Loucy (cell line): ENCODE data around the gene LHFPL2.

Source experiments
- H2AFZ ChIP-seq: fragments of 200-600 bp; sonication (generic); 2 replicates; pipeline ENCODE4 v1.6.0; 2016; ENCODE audit warnings: antibody characterized with exemption, mild to moderate bottlenecking, low read length, moderate library complexity
- H3F3A ChIP-seq: fragments of 200-600 bp; 2 replicates; pipeline ENCODE4 v1.6.0; 2016; ENCODE audit warnings: antibody characterized with exemption, low read depth, mild to moderate bottlenecking
- H3K27me3 ChIP-seq: fragments of 200-600 bp; sonication (generic); 2 replicates; pipeline ENCODE4 v1.6.1; 2014; ENCODE audit warnings: low read length, mild to moderate bottlenecking; ENCODE audit not compliant: insufficient read depth, poor library complexity, severe bottlenecking
- H3K36me3 ChIP-seq: fragments of 200-600 bp; sonication (generic); 2 replicates; pipeline ENCODE4 v1.6.1; 2016; ENCODE audit warnings: low read length; ENCODE audit not compliant: insufficient read depth
- H3K4me1 ChIP-seq: fragments of 200-600 bp; sonication (generic); 2 replicates; pipeline ENCODE4 v1.5.1; 2014; ENCODE audit warnings: low read length, mild to moderate bottlenecking; ENCODE audit not compliant: insufficient read depth, poor library complexity, severe bottlenecking
- H3K4me2 ChIP-seq: fragments of 200-600 bp; sonication (generic); 2 replicates; pipeline ENCODE4 v1.6.0; 2014; ENCODE audit warnings: antibody characterized with exemption, low read length, low read depth, mild to moderate bottlenecking; ENCODE audit not compliant: poor library complexity, severe bottlenecking
- H3K4me3 ChIP-seq: fragments of 200-600 bp; sonication (generic); 2 replicates; pipeline ENCODE4 v1.5.1; 2014; ENCODE audit warnings: low read length, mild to moderate bottlenecking, mixed read lengths; ENCODE audit not compliant: poor library complexity, severe bottlenecking
- H3K79me2 ChIP-seq: fragments of 200-600 bp; sonication (generic); 2 replicates; pipeline ENCODE4 v1.6.1; 2014; ENCODE audit warnings: low read length; ENCODE audit not compliant: insufficient read depth
- H3K9ac ChIP-seq: fragments of 200-600 bp; sonication (generic); 2 replicates; pipeline ENCODE4 v1.6.0; 2014; ENCODE audit warnings: mild to moderate bottlenecking, low read depth, low read length, moderate library complexity; ENCODE audit not compliant: poor library complexity, severe bottlenecking
- H3K9me2 ChIP-seq: fragments of 200-600 bp; sonication (generic); replicated peaks from 2 replicates; pipeline ENCODE4 v1.6.1; 2016; ENCODE audit warnings: low read depth, low read length, mixed read lengths
- H3K9me3 ChIP-seq: fragments of 200-600 bp; sonication (generic); 2 replicates; pipeline ENCODE4 v1.6.1; 2014; ENCODE audit warnings: mild to moderate bottlenecking, antibody characterized with exemption, low read length, low read depth; ENCODE audit not compliant: insufficient read depth
- H4K20me1 ChIP-seq: fragments of 200-600 bp; sonication (generic); 2 replicates; pipeline ENCODE4 v1.6.0; 2014; ENCODE audit warnings: antibody characterized with exemption, low read length, mild to moderate bottlenecking; ENCODE audit not compliant: insufficient read depth, poor library complexity, severe bottlenecking
- EZH2phosphoT487 ChIP-seq: fragments of 200-600 bp; IDR thresholded peaks from 2 replicates; pipeline ENCODE4 v1.6.1; 2018; ENCODE audit warnings: antibody characterized with exemption, mild to moderate bottlenecking, moderate library complexity, borderline replicate concordance
- TF ChIP-seq, protein P1 (sequence below): fragments of 200-600 bp; sonication (generic); conservative IDR thresholded peaks from 2 replicates; pipeline ENCODE4 v1.5.1; 2014; ENCODE audit warnings: mild to moderate bottlenecking, antibody characterized with exemption, low read length

The LHFPL2 gene

DNA sequence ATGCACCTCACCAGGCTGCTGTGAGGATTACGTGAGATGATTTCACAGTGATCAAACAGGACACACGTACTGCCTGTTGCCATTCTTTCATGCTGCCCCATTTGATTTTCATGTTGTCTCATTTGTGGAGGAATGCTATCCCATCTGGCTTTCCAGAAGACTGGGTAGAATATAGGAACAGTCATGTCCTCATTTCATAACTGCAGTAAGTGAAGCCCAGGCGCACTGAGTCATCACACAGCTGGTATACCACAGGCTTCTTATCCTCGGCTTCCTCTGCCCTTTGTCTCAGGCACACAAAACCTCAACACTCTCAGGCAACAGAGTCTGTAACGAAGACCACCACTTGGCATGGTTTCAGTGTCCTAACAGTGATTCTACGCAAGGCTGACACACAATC lies 62.3 kb downstream of the LHFPL2 start:
- TF ChIP-seq, protein P1, sequence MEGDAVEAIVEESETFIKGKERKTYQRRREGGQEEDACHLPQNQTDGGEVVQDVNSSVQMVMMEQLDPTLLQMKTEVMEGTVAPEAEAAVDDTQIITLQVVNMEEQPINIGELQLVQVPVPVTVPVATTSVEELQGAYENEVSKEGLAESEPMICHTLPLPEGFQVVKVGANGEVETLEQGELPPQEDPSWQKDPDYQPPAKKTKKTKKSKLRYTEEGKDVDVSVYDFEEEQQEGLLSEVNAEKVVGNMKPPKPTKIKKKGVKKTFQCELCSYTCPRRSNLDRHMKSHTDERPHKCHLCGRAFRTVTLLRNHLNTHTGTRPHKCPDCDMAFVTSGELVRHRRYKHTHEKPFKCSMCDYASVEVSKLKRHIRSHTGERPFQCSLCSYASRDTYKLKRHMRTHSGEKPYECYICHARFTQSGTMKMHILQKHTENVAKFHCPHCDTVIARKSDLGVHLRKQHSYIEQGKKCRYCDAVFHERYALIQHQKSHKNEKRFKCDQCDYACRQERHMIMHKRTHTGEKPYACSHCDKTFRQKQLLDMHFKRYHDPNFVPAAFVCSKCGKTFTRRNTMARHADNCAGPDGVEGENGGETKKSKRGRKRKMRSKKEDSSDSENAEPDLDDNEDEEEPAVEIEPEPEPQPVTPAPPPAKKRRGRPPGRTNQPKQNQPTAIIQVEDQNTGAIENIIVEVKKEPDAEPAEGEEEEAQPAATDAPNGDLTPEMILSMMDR: no peak
- TF ChIP-seq EZH2phosphoT487: no peak
- H3K9ac ChIP-seq: no peak overlapping the region
- peaks cover 13% of the 10 kb centered on the region for H3K4me1 ChIP-seq
- no peak overlapping the region for H3K4me2 ChIP-seq
- no peaks in the 10 kb centered on the region for H3K79me2 ChIP-seq
- no peaks in the 10 kb centered on the region for H3K9me2 ChIP-seq
- no peaks in the 10 kb centered on the region for H3K27me3 ChIP-seq
- H3K9me3 ChIP-seq: no peaks in the 10 kb centered on the region
- no peaks in the 10 kb centered on the region for H3K36me3 ChIP-seq
- no peaks in the 10 kb centered on the region for H4K20me1 ChIP-seq
- no peak overlapping the region for H3K4me3 ChIP-seq
- H2AFZ ChIP-seq: no peak overlapping the region
- no peaks in the 10 kb centered on the region for H3F3A ChIP-seq

DNA sequence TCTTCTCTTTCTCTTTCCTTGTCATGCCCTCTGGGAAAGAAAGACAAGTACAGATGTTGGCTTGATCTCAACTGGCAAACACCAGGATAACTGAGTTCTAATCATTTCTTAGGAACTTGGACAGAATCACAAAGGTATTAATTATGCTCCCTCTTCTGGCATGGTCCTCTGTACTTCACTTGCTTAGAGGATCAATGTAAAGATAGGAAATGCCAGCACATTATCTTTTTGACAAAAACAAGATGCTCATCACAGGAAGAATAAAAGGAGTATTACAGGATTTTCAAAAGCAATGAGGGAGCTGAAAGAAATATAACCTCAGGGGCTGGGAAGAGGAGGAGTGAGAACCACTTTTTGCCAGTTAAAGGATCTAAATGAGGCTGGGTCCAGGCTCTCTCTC lies 70.6 kb downstream of the LHFPL2 start:
- H4K20me1 ChIP-seq: no peaks in the 10 kb centered on the region
- no peak overlapping the region for H2AFZ ChIP-seq
- H3K4me3 ChIP-seq: no peak overlapping the region
- no peak for TF ChIP-seq EZH2phosphoT487
- TF ChIP-seq, protein P1: no peak
- no peaks in the 10 kb centered on the region for H3K9me3 ChIP-seq
- no peaks in the 10 kb centered on the region for H3K9me2 ChIP-seq
- H3K36me3 ChIP-seq: no peaks in the 10 kb centered on the region
- H3K79me2 ChIP-seq: no peaks in the 10 kb centered on the region
- H3K27me3 ChIP-seq: no peaks in the 10 kb centered on the region
- H3K4me1 ChIP-seq: peaks cover 14% of the 10 kb centered on the region
- H3K4me2 ChIP-seq: no peak overlapping the region
- H3K9ac ChIP-seq: no peak overlapping the region
- no peaks in the 10 kb centered on the region for H3F3A ChIP-seq

DNA sequence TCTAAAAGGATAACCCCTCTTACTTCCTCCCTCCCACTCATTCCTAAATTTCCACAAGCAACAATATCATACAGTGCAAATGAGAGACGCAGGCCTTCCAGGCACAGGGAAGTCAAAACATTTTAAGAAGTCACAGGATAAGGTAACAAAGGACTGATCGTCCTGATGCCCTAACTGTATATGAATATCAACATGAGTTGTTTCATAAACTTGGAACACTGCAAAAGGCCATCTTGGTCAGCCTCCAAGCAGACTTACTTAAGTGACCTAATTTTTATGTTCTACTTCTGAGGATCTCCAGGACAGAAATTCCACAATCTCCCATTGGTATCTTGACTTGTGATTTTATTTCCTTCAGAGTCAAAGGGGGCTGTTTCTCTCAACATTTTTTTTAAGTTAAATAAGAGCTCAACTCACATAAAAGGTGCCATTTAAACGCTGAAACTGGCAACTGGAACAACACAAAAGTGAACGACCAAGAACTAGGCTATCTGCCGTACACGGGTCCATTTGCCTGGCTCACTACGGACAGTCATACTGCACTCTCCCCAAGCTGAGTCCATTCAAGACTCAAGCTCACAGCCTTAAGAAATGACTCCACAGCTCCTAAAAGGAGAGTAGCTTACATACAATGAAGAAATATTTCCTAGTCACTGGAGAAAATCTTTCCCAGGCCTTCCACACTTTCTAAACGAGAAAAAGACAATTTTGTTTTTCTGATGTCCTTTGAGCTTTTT lies 71.3 kb downstream of the LHFPL2 start:
- H3K9me3 ChIP-seq: no peaks in the 10 kb centered on the region
- no peaks in the 10 kb centered on the region for H3K36me3 ChIP-seq
- no peaks in the 10 kb centered on the region for H3F3A ChIP-seq
- H4K20me1 ChIP-seq: no peaks in the 10 kb centered on the region
- no peaks in the 10 kb centered on the region for H3K27me3 ChIP-seq
- H3K9ac ChIP-seq: no peak overlapping the region
- peaks cover 15% of the 10 kb centered on the region for H3K4me1 ChIP-seq
- H3K79me2 ChIP-seq: no peaks in the 10 kb centered on the region
- H3K4me2 ChIP-seq: no peak overlapping the region
- H3K9me2 ChIP-seq: no peaks in the 10 kb centered on the region
- no peak overlapping the region for H3K4me3 ChIP-seq
- TF ChIP-seq, protein P1: no peak
- TF ChIP-seq EZH2phosphoT487: no peak
- no peak overlapping the region for H2AFZ ChIP-seq
